ENCODE measurements around the gene SNRPB2. TPM values are rescaled to one million over a fixed set of nuclear protein-coding genes. Genes with fewer than 3 reads are reported as not detected.

SNRPB2 gene
- total RNA-seq, 1 donor from 2014 or later, result 26.6 TPM

DNA sequence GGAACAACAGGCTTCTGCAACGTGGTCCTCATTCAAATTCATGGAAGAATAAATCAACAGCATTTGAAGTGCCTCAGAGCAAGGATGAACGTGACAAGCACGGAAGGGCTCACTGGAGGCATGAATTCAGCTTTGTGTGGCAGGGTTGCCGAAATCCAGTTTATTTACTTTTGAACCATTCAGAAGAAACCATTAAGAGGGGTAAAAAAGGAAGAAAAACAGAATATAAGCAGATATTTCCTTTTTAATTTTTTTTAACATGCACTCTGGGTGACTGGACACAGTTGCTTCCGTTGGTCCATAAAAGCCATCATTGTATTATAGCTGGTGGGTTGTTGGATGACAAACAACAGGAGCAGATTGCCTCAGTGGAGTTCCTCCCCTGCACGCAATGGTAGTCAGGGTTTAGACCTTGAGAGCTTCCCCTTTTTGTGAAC, 17.3 kb upstream of the SNRPB2 start:
- Histone ChIP-seq H3K36me3 (ENCODE audit: control insufficient read depth, insufficient read depth, low read length) (no peaks in the 10 kb centered on the region), H3K4me3 (ENCODE audit: low read depth, low read length) (no peak overlapping the region), H3K27me3 (ENCODE audit: control insufficient read depth, insufficient read depth, low read length) (no peaks in the 10 kb centered on the region)
- no peak for FAIRE-seq
- DNase-seq (ENCODE audit: low read depth), result no peak
- TF ChIP-seq, protein P1, sequence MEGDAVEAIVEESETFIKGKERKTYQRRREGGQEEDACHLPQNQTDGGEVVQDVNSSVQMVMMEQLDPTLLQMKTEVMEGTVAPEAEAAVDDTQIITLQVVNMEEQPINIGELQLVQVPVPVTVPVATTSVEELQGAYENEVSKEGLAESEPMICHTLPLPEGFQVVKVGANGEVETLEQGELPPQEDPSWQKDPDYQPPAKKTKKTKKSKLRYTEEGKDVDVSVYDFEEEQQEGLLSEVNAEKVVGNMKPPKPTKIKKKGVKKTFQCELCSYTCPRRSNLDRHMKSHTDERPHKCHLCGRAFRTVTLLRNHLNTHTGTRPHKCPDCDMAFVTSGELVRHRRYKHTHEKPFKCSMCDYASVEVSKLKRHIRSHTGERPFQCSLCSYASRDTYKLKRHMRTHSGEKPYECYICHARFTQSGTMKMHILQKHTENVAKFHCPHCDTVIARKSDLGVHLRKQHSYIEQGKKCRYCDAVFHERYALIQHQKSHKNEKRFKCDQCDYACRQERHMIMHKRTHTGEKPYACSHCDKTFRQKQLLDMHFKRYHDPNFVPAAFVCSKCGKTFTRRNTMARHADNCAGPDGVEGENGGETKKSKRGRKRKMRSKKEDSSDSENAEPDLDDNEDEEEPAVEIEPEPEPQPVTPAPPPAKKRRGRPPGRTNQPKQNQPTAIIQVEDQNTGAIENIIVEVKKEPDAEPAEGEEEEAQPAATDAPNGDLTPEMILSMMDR (IDR thresholded peaks at IDR 0.05; ENCODE audit: insufficient read depth, low read length, severe bottlenecking), result no peak

- DNase-seq (ENCODE audit: low read depth) (no peak), FAIRE-seq (no peak)
- Histone ChIP-seq H3K4me3 (ENCODE audit: low read depth, low read length) (no peak overlapping the region), H3K27me3 (ENCODE audit: control insufficient read depth, insufficient read depth, low read length) (no peaks in the 10 kb centered on the region), H3K36me3 (ENCODE audit: control insufficient read depth, insufficient read depth, low read length) (no peaks in the 10 kb centered on the region)
- TF ChIP-seq, protein P1 (IDR thresholded peaks at IDR 0.05; ENCODE audit: insufficient read depth, low read length, severe bottlenecking), result no peak
Observed at GRCh38 chr20:16713066-16713465, 16.8 kb upstream of the SNRPB2 start.

DNA sequence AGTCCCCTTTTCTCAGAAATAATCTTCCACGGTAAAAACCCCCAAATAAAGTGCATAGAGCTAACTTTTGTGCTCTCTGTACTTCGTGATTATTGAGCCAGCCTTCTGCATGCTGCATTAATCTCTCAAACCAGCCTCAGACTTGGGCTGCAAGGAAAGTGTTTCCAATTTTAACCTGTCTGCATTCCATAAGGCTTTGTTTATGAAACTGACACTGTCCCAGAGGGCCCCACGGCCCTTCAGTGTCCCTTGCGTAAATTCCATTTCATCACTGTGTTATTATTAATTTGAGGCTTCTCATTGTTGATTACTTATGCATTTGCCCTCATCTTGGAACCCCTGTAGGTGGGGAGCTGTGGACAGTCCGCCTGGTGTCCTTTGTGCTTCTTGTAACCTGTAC, 15.6 kb upstream of the SNRPB2 start:
- TF ChIP-seq, protein P1 (IDR thresholded peaks at IDR 0.05; ENCODE audit: insufficient read depth, low read length, severe bottlenecking), result no peak
- no peak overlapping the region for H3K4me3 ChIP-seq (ENCODE audit: low read depth, low read length)
- DNase-seq (ENCODE audit: low read depth), result no peak
- FAIRE-seq, result no peak
- H3K36me3 ChIP-seq (ENCODE audit: control insufficient read depth, insufficient read depth, low read length), result no peaks in the 10 kb centered on the region
- no peaks in the 10 kb centered on the region for H3K27me3 ChIP-seq (ENCODE audit: control insufficient read depth, insufficient read depth, low read length)

- H3K4me3 ChIP-seq (ENCODE audit: low read depth, low read length), result no peak overlapping the region
- DNase-seq (ENCODE audit: low read depth) (no peak), FAIRE-seq (no peak)
- H3K27me3 ChIP-seq (ENCODE audit: control insufficient read depth, insufficient read depth, low read length), result no peaks in the 10 kb centered on the region
- no peaks in the 10 kb centered on the region for H3K36me3 ChIP-seq (ENCODE audit: control insufficient read depth, insufficient read depth, low read length)
- TF ChIP-seq, protein P1 (IDR thresholded peaks at IDR 0.05; ENCODE audit: insufficient read depth, low read length, severe bottlenecking), result no peak
Observed at GRCh38 chr20:16714751-16715150, 15.1 kb upstream of the SNRPB2 start.

GRCh38 chr20:16719421-16719820, 10.4 kb upstream of the SNRPB2 start:
- H3K4me3 ChIP-seq (ENCODE audit: low read depth, low read length), result no peak overlapping the region
- H3K36me3 ChIP-seq (ENCODE audit: control insufficient read depth, insufficient read depth, low read length), result no peaks in the 10 kb centered on the region
- TF ChIP-seq, protein P1 (IDR thresholded peaks at IDR 0.05; ENCODE audit: insufficient read depth, low read length, severe bottlenecking), result no peak
- FAIRE-seq, result no peak
- no peaks in the 10 kb centered on the region for H3K27me3 ChIP-seq (ENCODE audit: control insufficient read depth, insufficient read depth, low read length)
- no peak for DNase-seq (ENCODE audit: low read depth)

GRCh38 chr20:16729080-16729479, 746 bp upstream of the SNRPB2 start:
- TF ChIP-seq, protein P1 (IDR thresholded peaks at IDR 0.05; ENCODE audit: insufficient read depth, low read length, severe bottlenecking), result no peak
- DNase-seq (ENCODE audit: low read depth) (no peak), FAIRE-seq (no peak)
- H3K27me3 ChIP-seq (ENCODE audit: control insufficient read depth, insufficient read depth, low read length), result no peaks in the 10 kb centered on the region
- no peak overlapping the region for H3K4me3 ChIP-seq (ENCODE audit: low read depth, low read length)
- H3K36me3 ChIP-seq (ENCODE audit: control insufficient read depth, insufficient read depth, low read length), result peaks cover 4% of the 10 kb centered on the region

All from bronchial epithelial cell (primary cell).